GM23248 (cell line): ENCODE results near the gene LDLRAD4.

Source experiments
- EZH2 ChIP-seq: fragments of 200-600 bp; sonication (generic); IDR thresholded peaks from 2 replicates; pipeline ENCODE4 v1.6.1; 2018; ENCODE audit warnings: antibody characterized with exemption, mild to moderate bottlenecking; ENCODE audit not compliant: insufficient read depth, poor library complexity, severe bottlenecking
- EZH2phosphoT487 ChIP-seq: fragments of 200-600 bp; sonication (generic); IDR thresholded peaks from 2 replicates; pipeline ENCODE4 v1.6.1; 2018; ENCODE audit warnings: antibody characterized with exemption, moderate library complexity, mild to moderate bottlenecking, low read depth; ENCODE audit not compliant: insufficient read depth

DNA sequence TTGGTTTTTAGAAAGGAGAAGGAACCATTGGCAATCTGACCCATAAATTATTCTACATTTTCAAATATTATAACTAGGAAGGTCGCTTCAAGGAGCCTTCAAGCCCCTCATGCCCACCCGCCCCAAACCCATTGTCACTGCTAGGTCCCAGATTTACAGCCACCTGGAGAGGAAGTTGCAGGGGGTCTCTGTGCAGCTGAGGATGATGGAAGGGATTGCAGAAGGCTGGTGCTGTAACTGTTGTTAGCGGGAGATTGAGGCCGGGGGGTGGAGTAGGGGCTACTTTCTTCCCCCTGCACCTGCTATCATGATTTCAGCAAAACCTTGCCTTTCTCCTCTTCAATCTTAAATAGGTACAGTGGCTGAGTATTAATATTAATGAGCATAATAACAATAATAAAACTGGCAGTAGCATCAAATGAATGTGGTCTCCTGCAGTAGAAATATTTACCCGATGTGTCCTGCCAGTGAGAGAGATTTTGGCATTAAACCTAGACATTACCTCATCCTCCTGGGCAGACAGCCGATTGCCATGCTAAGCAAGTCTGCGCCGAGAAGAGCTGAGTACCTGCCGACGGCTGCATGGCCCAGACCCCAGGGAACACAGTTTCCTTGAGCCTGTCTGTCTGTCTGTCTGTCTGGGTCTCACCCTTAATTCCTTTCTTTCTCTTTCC is 282.4 kb downstream of the LDLRAD4 start:
- TF ChIP-seq EZH2 (no peak), EZH2phosphoT487 (no peak)
